Measurements from ENCODE around the gene CCNL1. TPM values are rescaled to one million over a fixed set of nuclear protein-coding genes. Genes with fewer than 3 reads are reported as not detected.

CCNL1 gene
- total RNA-seq, 1 donor from 2014 or later: 116 TPM

DNA sequence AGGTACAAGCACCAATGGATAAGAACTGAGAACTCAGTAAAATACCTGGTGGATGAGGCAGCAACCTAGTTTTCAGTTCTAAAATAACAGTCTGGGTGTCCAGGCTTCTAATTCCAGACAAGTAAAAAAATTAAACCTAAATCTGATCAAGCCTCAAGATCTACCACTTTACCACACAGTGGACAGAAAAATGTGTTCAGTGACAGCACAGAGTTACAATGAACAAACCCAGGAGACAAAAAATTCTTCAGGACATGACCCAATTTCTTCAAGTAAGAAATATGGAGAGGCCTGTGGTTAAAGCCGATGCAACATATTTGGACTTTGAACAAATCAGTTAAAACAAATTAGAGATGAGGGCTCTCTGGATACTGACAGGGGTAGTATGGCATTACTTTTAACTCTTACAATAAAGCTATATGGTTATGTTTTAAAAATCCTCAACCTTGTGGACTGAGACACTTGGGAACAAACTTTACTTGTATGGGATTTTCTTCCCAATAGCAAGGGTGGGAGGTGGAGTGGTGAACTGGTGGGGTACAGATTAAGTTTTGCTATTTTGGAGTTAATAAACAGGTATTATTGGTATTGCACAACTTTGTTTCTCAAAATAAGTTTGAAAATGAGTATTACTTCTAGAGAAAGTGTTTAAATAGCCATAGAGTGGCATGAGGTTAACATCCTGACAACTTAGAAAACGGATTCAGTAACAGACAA lies 14.2 kb downstream of the CCNL1 start:
- Mint-ChIP-seq H3K4me3 (ENCODE audit: unreplicated experiment) (no peak overlapping the region), H3K9me3 (ENCODE audit: unreplicated experiment) (no peaks in the 10 kb centered on the region), H3K27me3 (ENCODE audit: unreplicated experiment) (no peaks in the 10 kb centered on the region), H3K27ac (ENCODE audit: unreplicated experiment) (no peak overlapping the region), H3K4me1 (ENCODE audit: unreplicated experiment) (no peaks in the 10 kb centered on the region), H3K36me3 (ENCODE audit: unreplicated experiment) (peaks cover 65% of the 10 kb centered on the region)
- DNase-seq (ENCODE audit: extremely low spot score, unreplicated experiment): no peak
- TF ChIP-seq, protein P1, sequence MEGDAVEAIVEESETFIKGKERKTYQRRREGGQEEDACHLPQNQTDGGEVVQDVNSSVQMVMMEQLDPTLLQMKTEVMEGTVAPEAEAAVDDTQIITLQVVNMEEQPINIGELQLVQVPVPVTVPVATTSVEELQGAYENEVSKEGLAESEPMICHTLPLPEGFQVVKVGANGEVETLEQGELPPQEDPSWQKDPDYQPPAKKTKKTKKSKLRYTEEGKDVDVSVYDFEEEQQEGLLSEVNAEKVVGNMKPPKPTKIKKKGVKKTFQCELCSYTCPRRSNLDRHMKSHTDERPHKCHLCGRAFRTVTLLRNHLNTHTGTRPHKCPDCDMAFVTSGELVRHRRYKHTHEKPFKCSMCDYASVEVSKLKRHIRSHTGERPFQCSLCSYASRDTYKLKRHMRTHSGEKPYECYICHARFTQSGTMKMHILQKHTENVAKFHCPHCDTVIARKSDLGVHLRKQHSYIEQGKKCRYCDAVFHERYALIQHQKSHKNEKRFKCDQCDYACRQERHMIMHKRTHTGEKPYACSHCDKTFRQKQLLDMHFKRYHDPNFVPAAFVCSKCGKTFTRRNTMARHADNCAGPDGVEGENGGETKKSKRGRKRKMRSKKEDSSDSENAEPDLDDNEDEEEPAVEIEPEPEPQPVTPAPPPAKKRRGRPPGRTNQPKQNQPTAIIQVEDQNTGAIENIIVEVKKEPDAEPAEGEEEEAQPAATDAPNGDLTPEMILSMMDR (IDR thresholded peaks at IDR 0.05): no peak

DNA sequence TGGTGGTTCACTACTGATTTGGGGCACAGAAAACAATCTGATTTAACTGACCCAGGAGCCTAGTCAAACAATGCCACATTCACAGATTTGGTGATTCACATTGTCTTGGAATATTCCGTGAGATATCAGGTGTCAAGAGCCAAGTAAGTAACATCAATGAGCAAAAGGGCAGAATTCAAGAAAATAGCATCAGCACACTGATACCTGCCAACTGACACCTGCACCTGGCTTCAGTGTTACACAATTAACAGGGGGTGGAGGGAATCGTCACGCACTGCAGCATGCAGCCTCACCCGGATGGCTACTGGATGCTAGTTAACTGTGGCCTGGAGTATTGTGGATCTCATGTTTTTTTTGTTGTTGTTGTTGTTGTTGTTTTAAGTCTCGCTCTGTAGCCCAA lies 17.6 kb downstream of the CCNL1 start:
- no peak overlapping the region for H3K4me3 Mint-ChIP-seq (ENCODE audit: unreplicated experiment)
- TF ChIP-seq, protein P1 (IDR thresholded peaks at IDR 0.05): no peak
- H3K36me3 Mint-ChIP-seq (ENCODE audit: unreplicated experiment): peaks cover 36% of the 10 kb centered on the region
- no peaks in the 10 kb centered on the region for H3K9me3 Mint-ChIP-seq (ENCODE audit: unreplicated experiment)
- H3K27ac Mint-ChIP-seq (ENCODE audit: unreplicated experiment): no peak overlapping the region
- no peaks in the 10 kb centered on the region for H3K27me3 Mint-ChIP-seq (ENCODE audit: unreplicated experiment)
- H3K4me1 Mint-ChIP-seq (ENCODE audit: unreplicated experiment): peaks cover 2% of the 10 kb centered on the region
- no peak for DNase-seq (ENCODE audit: extremely low spot score, unreplicated experiment)

DNA sequence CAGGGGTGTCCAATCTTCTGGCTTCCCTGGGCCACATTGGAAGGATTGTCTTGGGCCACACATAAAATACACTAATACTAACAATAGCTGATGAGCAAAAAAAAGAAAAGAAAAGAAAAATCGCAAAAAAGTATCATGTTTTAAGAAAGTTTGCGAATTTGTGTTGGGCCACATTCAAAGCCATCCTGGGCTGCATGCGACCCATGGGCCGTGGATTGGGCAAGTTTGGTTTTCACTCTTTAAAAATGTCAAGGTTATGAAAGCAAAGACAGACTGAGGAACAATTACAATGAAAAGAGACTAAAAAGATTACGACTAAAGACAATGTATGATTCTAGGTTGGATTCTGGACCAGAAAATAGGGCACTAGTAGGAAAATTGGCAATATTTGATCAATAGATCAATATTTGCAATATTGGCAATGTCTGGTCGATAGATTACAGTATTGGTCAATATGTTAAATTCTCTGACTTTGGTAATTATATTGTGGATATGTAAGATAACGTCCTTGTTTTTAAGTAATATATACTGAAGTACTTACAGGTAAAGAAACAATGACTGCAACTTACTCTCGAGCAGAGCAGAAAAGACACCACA lies 19.9 kb downstream of the CCNL1 start:
- H3K36me3 Mint-ChIP-seq (ENCODE audit: unreplicated experiment): peaks cover 18% of the 10 kb centered on the region
- no peak for DNase-seq (ENCODE audit: extremely low spot score, unreplicated experiment)
- H3K4me3 Mint-ChIP-seq (ENCODE audit: unreplicated experiment): no peak overlapping the region
- H3K9me3 Mint-ChIP-seq (ENCODE audit: unreplicated experiment): no peaks in the 10 kb centered on the region
- TF ChIP-seq, protein P1 (IDR thresholded peaks at IDR 0.05): no peak
- H3K27ac Mint-ChIP-seq (ENCODE audit: unreplicated experiment): no peak overlapping the region
- H3K4me1 Mint-ChIP-seq (ENCODE audit: unreplicated experiment): peaks cover 18% of the 10 kb centered on the region
- no peaks in the 10 kb centered on the region for H3K27me3 Mint-ChIP-seq (ENCODE audit: unreplicated experiment)

DNA sequence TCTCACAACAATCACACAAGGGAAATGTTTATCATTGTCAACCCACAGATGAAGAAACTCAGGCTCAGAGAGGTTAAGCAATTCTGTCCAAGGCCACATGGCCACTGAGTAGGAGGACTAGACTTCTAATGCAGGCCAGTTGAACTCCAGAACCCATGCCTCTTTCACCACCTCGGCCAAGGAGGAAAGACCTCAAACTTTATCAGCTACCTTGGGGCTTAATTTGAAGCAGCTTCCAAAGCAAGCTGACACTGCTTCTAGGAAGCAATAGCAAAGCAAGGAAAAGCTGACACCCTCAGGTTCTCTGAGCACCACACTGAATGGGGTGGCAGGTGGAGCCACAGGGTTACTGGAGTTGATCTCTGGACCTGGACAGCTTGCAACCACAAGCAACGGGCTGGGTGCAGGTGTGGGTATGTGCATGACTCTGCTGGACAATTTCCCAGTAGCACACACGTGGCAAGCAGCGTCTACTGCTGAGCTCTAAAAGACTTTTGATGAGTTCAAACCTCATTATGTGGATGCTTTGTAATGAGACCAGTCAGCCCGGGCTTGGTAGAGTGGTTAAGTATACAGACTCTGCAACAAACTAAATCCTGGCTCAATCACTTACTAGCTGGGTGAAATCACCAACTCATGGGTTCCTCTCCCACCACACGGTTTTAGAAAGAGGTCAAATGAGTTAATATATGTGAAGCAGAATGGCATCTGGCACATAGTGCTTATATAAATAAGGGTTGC lies 23.1 kb downstream of the CCNL1 start:
- Mint-ChIP-seq H3K4me1 (ENCODE audit: unreplicated experiment) (peaks cover 22% of the 10 kb centered on the region), H3K36me3 (ENCODE audit: unreplicated experiment) (peaks cover 2% of the 10 kb centered on the region), H3K9me3 (ENCODE audit: unreplicated experiment) (no peaks in the 10 kb centered on the region), H3K4me3 (ENCODE audit: unreplicated experiment) (no peak overlapping the region), H3K27ac (ENCODE audit: unreplicated experiment) (no peak overlapping the region), H3K27me3 (ENCODE audit: unreplicated experiment) (no peaks in the 10 kb centered on the region)
- DNase-seq (ENCODE audit: extremely low spot score, unreplicated experiment): no peak
- TF ChIP-seq, protein P1 (IDR thresholded peaks at IDR 0.05): no peak
